A673 (cell line): ENCODE measurements around the gene RPL35A.

Experiments used
- EZH2 ChIP-seq: fragments of 200-600 bp; sonication (generic); IDR thresholded peaks from 2 replicates; pipeline ENCODE4 v1.6.1; 2017; ENCODE audit warnings: borderline replicate concordance, low read depth, mild to moderate bottlenecking, mixed read lengths, antibody characterized with exemption, low read length; ENCODE audit not compliant: poor library complexity, severe bottlenecking
- TF ChIP-seq, protein P1 (sequence below): fragments of 300-800, 200-600 bp; sonication (generic); conservative IDR thresholded peaks from 2 replicates; pipeline ENCODE4 v1.5.1; 2017; ENCODE audit warnings: low read depth, mild to moderate bottlenecking, antibody characterized with exemption, low read length, moderate library complexity, mixed read lengths

DNA sequence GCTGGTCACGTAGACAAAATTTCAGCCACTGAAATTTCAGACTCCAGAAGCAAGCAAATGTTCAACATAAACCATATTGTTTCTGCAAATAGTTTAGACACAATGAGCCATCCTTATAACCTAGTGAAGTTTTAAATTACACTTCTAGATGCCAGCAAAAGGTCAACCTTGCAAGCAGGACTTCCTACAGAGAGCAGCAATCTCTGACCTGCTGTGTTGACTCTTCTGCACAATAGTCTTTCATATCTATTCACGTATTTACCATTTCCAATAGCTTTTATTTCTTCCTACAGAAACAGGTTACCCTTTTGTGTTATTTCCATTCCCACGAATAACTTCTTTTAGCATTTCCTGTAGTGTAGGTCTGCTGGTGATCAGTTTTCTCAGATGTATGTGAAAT is 20.6 kb downstream of the RPL35A start:
- TF ChIP-seq, protein P1, sequence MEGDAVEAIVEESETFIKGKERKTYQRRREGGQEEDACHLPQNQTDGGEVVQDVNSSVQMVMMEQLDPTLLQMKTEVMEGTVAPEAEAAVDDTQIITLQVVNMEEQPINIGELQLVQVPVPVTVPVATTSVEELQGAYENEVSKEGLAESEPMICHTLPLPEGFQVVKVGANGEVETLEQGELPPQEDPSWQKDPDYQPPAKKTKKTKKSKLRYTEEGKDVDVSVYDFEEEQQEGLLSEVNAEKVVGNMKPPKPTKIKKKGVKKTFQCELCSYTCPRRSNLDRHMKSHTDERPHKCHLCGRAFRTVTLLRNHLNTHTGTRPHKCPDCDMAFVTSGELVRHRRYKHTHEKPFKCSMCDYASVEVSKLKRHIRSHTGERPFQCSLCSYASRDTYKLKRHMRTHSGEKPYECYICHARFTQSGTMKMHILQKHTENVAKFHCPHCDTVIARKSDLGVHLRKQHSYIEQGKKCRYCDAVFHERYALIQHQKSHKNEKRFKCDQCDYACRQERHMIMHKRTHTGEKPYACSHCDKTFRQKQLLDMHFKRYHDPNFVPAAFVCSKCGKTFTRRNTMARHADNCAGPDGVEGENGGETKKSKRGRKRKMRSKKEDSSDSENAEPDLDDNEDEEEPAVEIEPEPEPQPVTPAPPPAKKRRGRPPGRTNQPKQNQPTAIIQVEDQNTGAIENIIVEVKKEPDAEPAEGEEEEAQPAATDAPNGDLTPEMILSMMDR: no peak
- TF ChIP-seq EZH2: no peak
